ENCODE measurements around the gene PPIL4. TPM values are rescaled to one million over a fixed set of nuclear protein-coding genes. Genes with fewer than 3 reads are reported as not detected.
A peak's percentile ranks its signal among the peaks of the same experiment; 100 is the strongest.

PPIL4 gene
- total and polyA plus RNA-seq, 10 of the 15 experiments (the other 5 are each of a cell fraction or from before 2014, with no cell fraction given), result 8.0 to 28.4 (median 24.3) TPM

- WGBS (ENCODE audit: insufficient coverage, insufficient replicate concordance, low lambda C conversion rate, missing lambda C conversion rate), result 1% methylated on average over 4 of the region's 4 CpGs
- in situ Hi-C loops (cut with MboI) (no loop called here), intact Hi-C loops (cut with micrococcal nuclease; ENCODE audit: unreplicated experiment) (no loop called here)
- DNase-seq (ENCODE audit: low read depth, low spot score) (no peak), ATAC-seq (peak; percentile 48), FAIRE-seq (no peak)
- 0 out of 2 replicates have a peak overlapping the region, but pooled peaks have one; percentile 11 for H2AFZ ChIP-seq (ENCODE audit: control insufficient read depth, low read depth, low read length)
- no peak overlapping the region for H3K4me3 ChIP-seq
- H3K27ac ChIP-seq (ENCODE audit: control insufficient read depth, insufficient read depth), result no peak overlapping the region
- no peak overlapping the region for H3K9ac ChIP-seq (ENCODE audit: control insufficient read depth, insufficient read depth, low read length)
- no peaks in the 10 kb centered on the region for H3K36me3 ChIP-seq (ENCODE audit: control insufficient read depth in 2 of 2, insufficient read depth in 2 of 2, low read length in 1 of 2)
- peaks cover 6% of the 10 kb centered on the region for H3K79me2 ChIP-seq (ENCODE audit: control insufficient read depth, insufficient read depth, low read length)
- no TSS peak for BruUV-seq (replicated peaks)
- peak overlapping the region; percentile 2; the same call in 1 of the 2 replicates for H3K4me2 ChIP-seq (ENCODE audit: control insufficient read depth, insufficient read depth)
- no peaks in the 10 kb centered on the region for H3K9me3 ChIP-seq (replicated peaks; ENCODE audit: control insufficient read depth, insufficient read depth, low read length)
- POLR2A ChIA-PET, result interaction anchor here (0.6 to 2.0 kb wide), 10 partner anchors 8 to 444 kb away, joined by 3 to 10 read pairs (median 4); no protein-coding TSS in a partner anchor
- RAD21 ChIA-PET (ENCODE audit: unreplicated experiment), result interaction anchor here (0.7 to 3.4 kb wide), 11 partner anchors 10 to 461 kb away, joined by 3 to 36 read pairs (median 5); partner anchors contain the start of gene PPIL4
- SMC1A ChIA-PET (ENCODE audit: uncharacterized antibody, unreplicated experiment), result interaction anchor here (0.6 to 3.1 kb wide), 11 partner anchors 9 to 733 kb away, joined by 3 to 9 read pairs (median 3); no protein-coding TSS in a partner anchor
- H4K20me1 ChIP-seq (ENCODE audit: control insufficient read depth, insufficient read depth), result no peaks in the 10 kb centered on the region
- CTCF ChIA-PET, result interaction anchor here (0.6 to 3.7 kb wide), 14 partner anchors 11 to 912 kb away, joined by 3 to 20 read pairs (median 4); partner anchors contain the start of gene PPIL4
- H3K27me3 ChIP-seq (replicated peaks in 1 of 2; ENCODE audit: control insufficient read depth in 2 of 2, insufficient read depth in 2 of 2, low read length in 1 of 2), result no peaks in the 10 kb centered on the region
- H3K4me1 ChIP-seq (ENCODE audit: control insufficient read depth, insufficient read depth, low read length), result peaks cover 39% of the 10 kb centered on the region
- peak; percentile 71; the same call in 1 of the 2 replicates for TF ChIP-seq ZNF687 (IDR thresholded peaks at IDR 0.05)
- no peak for TF ChIP-seq POLR2AphosphoS2 (IDR thresholded peaks at IDR 0.05; ENCODE audit: low read depth, low read length)
- TF ChIP-seq DPF2 (IDR thresholded peaks at IDR 0.05), result 0 out of 2 replicates have a peak, but pooled peaks have one; percentile 30
- no peak for TF ChIP-seq NR2C2 (IDR thresholded peaks at IDR 0.05; ENCODE audit: borderline replicate concordance, control insufficient read depth, insufficient read length, low read depth)
- TF ChIP-seq GABPA (IDR thresholded peaks at IDR 0.05; ENCODE audit: low read depth), result no peak
- TF ChIP-seq IKZF2 (IDR thresholded peaks at IDR 0.05), result peak; percentile 33 to 54; a peak in 1 of 4 replicates
- TF ChIP-seq RELA (IDR thresholded peaks at IDR 0.05; ENCODE audit: borderline replicate concordance, partially characterized antibody), result no peak
- TF ChIP-seq IRF5 (IDR thresholded peaks at IDR 0.05; ENCODE audit: borderline replicate concordance), result no peak
- TF ChIP-seq IKZF1 (conservative IDR thresholded peaks at IDR 0.05), result peak; percentile 30; the same call in 1 of the 2 replicates
- TF ChIP-seq MYC (IDR thresholded peaks at IDR 0.05; ENCODE audit: insufficient read depth, insufficient read length, insufficient replicate concordance, low read length, severe bottlenecking), result no peak
- peak; percentile 67 for TF ChIP-seq MEF2B (IDR thresholded peaks at IDR 0.05; ENCODE audit: partially characterized antibody, poor library complexity, severe bottlenecking)
- TF ChIP-seq MYB (IDR thresholded peaks at IDR 0.05; ENCODE audit: borderline replicate concordance, low read depth, low read length), result no peak
- peak; percentile 71; the same call in 1 of the 2 replicates for TF ChIP-seq BCL11A (IDR thresholded peaks at IDR 0.05; ENCODE audit: low read depth, low read length)
- no peak for TF ChIP-seq FOS (IDR thresholded peaks at IDR 0.05; ENCODE audit: borderline replicate concordance, extremely low read depth, insufficient read length)
Measured at GRCh38 chr6:149489967-149490366, 55.9 kb downstream of the PPIL4 start.
